Colonic mucosa (tissue), 4 donors: Measurements from ENCODE around the gene AP3B1. TPM values are rescaled to one million over a fixed set of nuclear protein-coding genes. Genes with fewer than 3 reads are reported as not detected.
"Not testable (repeated sequence)": the region's sequence is repeated elsewhere in the genome, so short reads cannot be mapped to it uniquely, and the experiment has no call there.

ENCODE experiments used
- DNase-seq: peaks from one replicate; pipeline ENCODE4 v3.0.0-alpha.2; 2020
- H3K27ac ChIP-seq: fragments of 200-600 bp; one replicate; pipeline ENCODE4 v1.8.0; 2021
- H3K27me3 ChIP-seq: fragments of 200-600 bp; one replicate; pipeline ENCODE4 v1.8.0; 2021
- H3K36me3 ChIP-seq: fragments of 200-600 bp; one replicate; pipeline ENCODE4 v1.8.0; 2021
- H3K4me1 ChIP-seq: fragments of 200-600 bp; one replicate; pipeline ENCODE4 v1.8.0; 2021; ENCODE audit warnings: mild to moderate bottlenecking
- H3K4me3 ChIP-seq: fragments of 200-600 bp; one replicate; pipeline ENCODE4 v1.8.0; 2021
- H3K9ac ChIP-seq, 2 donors: one replicate each; pipeline ENCODE4 v1.7.0; 2013; ENCODE audit warnings: control low read depth in 2 of 2, low read depth in 2 of 2, low read length in 2 of 2
- H3K9me3 ChIP-seq: fragments of 200-600 bp; one replicate; pipeline ENCODE4 v1.8.0; 2021
- intact Hi-C: fragments of 100-400 bp; cut with DNase I; formaldehyde crosslinking; loops from one replicate; pipeline ENCODE4 v1.14.1; 2022
- total RNA-seq, 2 donors: library from RNA; stranded (reverse); fragmentation: NEBNext Ultra II Directional in 1 of 2; extraction: Animal tissue kit (Norgen Biotek cat#: 25700) in 1 of 2; gene quantifications; one replicate each; pipeline ENCODE4 v1.2.1, GENCODE V29; 2021
- TF ChIP-seq, protein P1 (sequence below): fragments of 200-600 bp; IDR thresholded peaks from one replicate; pipeline ENCODE4 v1.8.0; 2022; ENCODE audit warnings: antibody characterized with exemption, mild to moderate bottlenecking
- donor health status: healthy.
- donor health status: DM: no; HTN: no; CAD: no.
- donor health status: DM: no; HTN: no; CAD: no.

The AP3B1 gene
- total RNA-seq, 2 donors from 2014 or later = 53.3 to 62.6 TPM

DNA sequence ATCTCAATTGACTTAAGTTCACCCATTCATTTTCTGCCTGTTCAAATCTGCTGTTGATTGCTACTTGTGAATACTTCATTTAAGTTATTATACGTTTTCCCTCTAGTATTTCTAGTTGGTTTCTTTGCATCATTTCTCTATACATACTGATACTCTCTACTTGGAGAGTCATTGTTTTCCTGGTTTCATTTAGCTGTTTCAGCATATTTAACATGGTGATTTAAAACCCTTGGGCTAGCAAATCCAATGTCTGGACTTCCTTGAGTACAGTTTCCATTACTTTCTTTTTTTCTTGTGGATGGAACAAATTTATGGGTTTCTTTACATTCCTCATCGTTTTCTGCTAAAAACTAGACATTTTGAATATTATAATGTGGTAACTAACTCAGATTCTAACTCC is 90.7 kb downstream of the AP3B1 start:
- H3K27ac ChIP-seq = no peak overlapping the region
- H3K27me3 ChIP-seq = no peaks in the 10 kb centered on the region
- no peaks in the 10 kb centered on the region for H3K9me3 ChIP-seq
- no peak overlapping the region for H3K4me3 ChIP-seq
- H3K36me3 ChIP-seq = no peaks in the 10 kb centered on the region
- no peak for DNase-seq
- TF ChIP-seq, protein P1, sequence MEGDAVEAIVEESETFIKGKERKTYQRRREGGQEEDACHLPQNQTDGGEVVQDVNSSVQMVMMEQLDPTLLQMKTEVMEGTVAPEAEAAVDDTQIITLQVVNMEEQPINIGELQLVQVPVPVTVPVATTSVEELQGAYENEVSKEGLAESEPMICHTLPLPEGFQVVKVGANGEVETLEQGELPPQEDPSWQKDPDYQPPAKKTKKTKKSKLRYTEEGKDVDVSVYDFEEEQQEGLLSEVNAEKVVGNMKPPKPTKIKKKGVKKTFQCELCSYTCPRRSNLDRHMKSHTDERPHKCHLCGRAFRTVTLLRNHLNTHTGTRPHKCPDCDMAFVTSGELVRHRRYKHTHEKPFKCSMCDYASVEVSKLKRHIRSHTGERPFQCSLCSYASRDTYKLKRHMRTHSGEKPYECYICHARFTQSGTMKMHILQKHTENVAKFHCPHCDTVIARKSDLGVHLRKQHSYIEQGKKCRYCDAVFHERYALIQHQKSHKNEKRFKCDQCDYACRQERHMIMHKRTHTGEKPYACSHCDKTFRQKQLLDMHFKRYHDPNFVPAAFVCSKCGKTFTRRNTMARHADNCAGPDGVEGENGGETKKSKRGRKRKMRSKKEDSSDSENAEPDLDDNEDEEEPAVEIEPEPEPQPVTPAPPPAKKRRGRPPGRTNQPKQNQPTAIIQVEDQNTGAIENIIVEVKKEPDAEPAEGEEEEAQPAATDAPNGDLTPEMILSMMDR = no peak
- H3K4me1 ChIP-seq = no peaks in the 10 kb centered on the region
- intact Hi-C loops = no loop called here
- H3K9ac ChIP-seq = no peak overlapping the region

DNA sequence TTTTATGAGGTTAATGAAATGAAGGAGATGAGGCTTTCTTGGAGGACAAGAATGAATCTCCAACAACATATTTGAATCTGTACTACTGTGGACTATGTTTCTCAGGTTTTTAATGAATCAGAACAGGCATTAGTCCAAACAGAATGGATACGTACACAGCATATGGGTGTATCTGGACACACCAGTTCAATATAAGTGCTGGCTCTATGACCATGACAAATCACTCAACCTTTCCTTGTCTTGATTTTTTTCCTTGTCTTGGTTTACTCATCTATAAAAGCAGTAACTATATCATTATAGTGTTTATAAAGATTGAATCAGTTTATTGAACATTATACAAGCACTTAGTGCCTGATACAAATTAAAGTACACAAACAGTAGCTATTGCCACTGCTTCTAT is 104.1 kb downstream of the AP3B1 start:
- Histone ChIP-seq H3K27me3 (no peaks in the 10 kb centered on the region), H3K4me1 (no peaks in the 10 kb centered on the region), H3K36me3 (no peaks in the 10 kb centered on the region), H3K4me3 (no peak overlapping the region), H3K9ac (no peak overlapping the region), H3K27ac (no peak overlapping the region), H3K9me3 (no peaks in the 10 kb centered on the region)
- DNase-seq = no peak
- TF ChIP-seq, protein P1 = no peak
- intact Hi-C loops = no loop called here

DNA sequence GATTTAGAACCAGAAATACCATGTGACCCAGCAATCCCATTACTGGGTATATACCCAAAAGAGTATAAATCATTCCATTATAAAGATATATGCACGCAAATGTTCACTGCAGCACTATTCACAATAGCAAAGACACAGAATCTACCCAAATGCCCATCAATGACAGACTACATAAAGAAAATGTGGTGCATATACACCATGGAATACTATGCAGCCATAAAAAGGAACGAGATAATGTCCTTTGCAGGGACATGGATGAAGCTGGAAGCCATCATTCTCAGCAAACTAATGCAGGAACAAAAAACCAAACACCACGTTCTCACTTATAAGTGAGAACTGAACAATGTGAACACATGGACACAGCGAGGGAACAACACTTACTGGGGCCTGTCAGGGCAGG is 105.8 kb downstream of the AP3B1 start:
- H3K27me3 ChIP-seq, intact Hi-C loops, H3K4me3 ChIP-seq, H3K36me3 ChIP-seq, DNase-seq, H3K27ac ChIP-seq, H3K9ac ChIP-seq, H3K4me1 ChIP-seq, H3K9me3 ChIP-seq: not testable (repeated sequence)

DNA sequence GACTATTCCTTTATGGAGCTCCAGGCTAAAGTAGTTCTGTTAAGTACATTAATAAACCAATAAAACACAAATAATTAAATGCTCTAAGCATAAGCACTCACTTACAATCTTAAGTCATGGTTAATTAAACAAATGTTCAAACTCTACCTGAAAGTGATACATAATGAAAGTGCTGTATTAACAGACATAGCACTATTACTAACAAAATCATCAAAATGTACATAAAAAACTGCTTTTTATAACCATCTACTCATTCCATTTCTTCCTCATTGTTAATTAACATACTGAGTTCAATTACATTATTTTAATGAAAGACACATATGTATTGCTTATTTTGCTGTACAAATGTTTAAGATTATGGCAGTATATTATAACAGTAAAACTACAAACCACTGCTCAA is 107.3 kb downstream of the AP3B1 start:
- Histone ChIP-seq H3K27ac (no peak overlapping the region), H3K36me3 (no peaks in the 10 kb centered on the region), H3K9ac (no peak overlapping the region), H3K9me3 (no peaks in the 10 kb centered on the region), H3K4me1 (no peaks in the 10 kb centered on the region), H3K4me3 (no peak overlapping the region), H3K27me3 (no peaks in the 10 kb centered on the region)
- DNase-seq = no peak
- intact Hi-C loops = no loop called here
- TF ChIP-seq, protein P1 = no peak

DNA sequence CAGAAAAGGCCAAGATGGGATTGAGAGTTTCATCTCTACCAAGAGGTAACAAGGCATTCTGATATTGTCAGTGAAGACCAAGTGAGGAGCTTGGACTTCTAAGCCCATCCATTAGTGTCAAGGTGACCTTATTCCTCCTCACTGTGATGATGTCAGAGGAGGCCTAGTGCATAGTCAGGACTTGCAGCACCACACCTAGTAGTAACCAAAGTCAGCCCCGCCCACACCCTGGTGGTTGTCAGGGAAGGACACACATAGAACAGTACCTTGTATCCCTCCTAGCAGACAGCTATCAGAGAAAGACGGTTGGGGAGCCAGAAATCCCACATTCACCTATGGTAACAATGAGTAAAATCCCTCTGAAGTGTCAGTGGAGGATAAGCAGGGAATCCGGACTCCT is 111.7 kb downstream of the AP3B1 start:
- H3K36me3 ChIP-seq = no peaks in the 10 kb centered on the region
- peak; percentile 34 for DNase-seq
- H3K4me1 ChIP-seq = no peaks in the 10 kb centered on the region
- H3K9me3 ChIP-seq = no peaks in the 10 kb centered on the region
- intact Hi-C loops = no loop called here
- H3K27me3 ChIP-seq = no peaks in the 10 kb centered on the region
- no peak overlapping the region for H3K4me3 ChIP-seq
- H3K9ac ChIP-seq = no peak overlapping the region
- no peak overlapping the region for H3K27ac ChIP-seq
- TF ChIP-seq, protein P1 = no peak

DNA sequence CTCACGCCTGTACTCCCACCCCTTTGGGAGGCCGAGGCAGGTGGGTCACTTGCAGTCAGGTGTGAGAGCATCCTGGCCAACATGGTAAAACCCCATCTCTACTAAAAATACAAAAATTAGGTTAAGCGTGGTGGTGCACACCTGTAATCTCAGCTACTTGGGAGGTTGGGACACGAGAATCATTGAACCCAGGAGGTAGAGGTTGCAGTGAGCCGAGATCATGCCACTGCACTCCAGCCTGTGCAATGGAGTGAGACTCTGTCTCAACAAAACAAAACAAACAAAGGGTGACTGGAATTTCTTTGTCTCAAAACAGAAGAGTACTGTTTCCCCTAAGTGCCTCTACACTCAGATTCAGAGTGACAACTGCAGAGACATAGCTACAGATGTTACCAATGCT is 116.1 kb downstream of the AP3B1 start:
- Histone ChIP-seq H3K27me3 (no peaks in the 10 kb centered on the region), H3K4me3 (no peak overlapping the region), H3K36me3 (no peaks in the 10 kb centered on the region), H3K4me1 (no peaks in the 10 kb centered on the region), H3K9me3 (no peaks in the 10 kb centered on the region), H3K9ac (no peak overlapping the region), H3K27ac (no peak overlapping the region)
- TF ChIP-seq, protein P1 = no peak
- DNase-seq = no peak
- intact Hi-C loops = no loop called here

DNA sequence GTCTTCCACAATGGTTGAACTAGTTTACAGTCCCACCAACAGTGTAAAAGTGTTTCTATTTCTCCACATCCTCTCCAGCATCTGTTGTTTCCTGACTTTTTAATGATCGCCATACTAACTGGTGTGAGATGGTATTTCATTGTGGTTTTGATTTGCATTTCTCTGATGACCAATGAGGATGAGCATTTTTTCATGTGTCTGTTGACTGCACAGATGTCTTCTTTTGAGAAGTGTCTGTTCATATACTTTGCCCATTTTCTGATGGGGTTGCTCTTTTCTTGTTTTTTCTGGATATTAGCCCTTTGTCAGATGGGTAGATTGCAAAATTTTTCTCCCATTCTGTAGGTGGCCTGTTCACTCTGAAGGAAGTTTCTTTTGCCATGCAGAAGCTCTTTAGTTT is 124.2 kb downstream of the AP3B1 start:
- H3K27me3 ChIP-seq, DNase-seq, H3K9ac ChIP-seq, H3K9me3 ChIP-seq, intact Hi-C loops, H3K36me3 ChIP-seq, H3K27ac ChIP-seq, H3K4me1 ChIP-seq, H3K4me3 ChIP-seq: not testable (repeated sequence)
